GM12878 (cell line): Measurements from ENCODE around the gene NPL.

Experiments used
- CTCF ChIP-seq, 3 experiments: IDR thresholded peaks in 2 of 3; conservative IDR thresholded peaks in 1 of 3; 2 replicates each; pipeline ENCODE4 v1.5.1; 2011; ENCODE audit warnings: low read depth in 3 of 3, low read length in 3 of 3, mild to moderate bottlenecking in 3 of 3, control low read depth in 2 of 3, moderate library complexity in 2 of 3, inconsistent platforms in 1 of 3, mixed read lengths in 1 of 3; ENCODE audit not compliant: control insufficient read depth in 2 of 3, insufficient read depth in 1 of 3; ENCODE audit errors: extremely low read depth in 1 of 3
- EGR1 ChIP-seq, 2 experiments: IDR thresholded peaks; 1 replicate in 1 of 2; 2 replicates in 1 of 2; pipeline ENCODE4 v1.6.1; 2011 to 2012; ENCODE audit warnings: low read depth in 2 of 2, low read length in 2 of 2, borderline replicate concordance in 1 of 2, mild to moderate bottlenecking in 1 of 2, moderate library complexity in 1 of 2
- JUND ChIP-seq: IDR thresholded peaks from 2 replicates; pipeline ENCODE4 v1.6.1; 2012; ENCODE audit warnings: low read depth, mild to moderate bottlenecking, low read length, improper control_type of control experiment, moderate library complexity
- MAX ChIP-seq: IDR thresholded peaks from 2 replicates; pipeline ENCODE4 v1.6.1; 2012; ENCODE audit warnings: low read depth, low read length, improper control_type of control experiment
- POLR2A ChIP-seq: IDR thresholded peaks from 2 replicates; pipeline ENCODE4 v1.6.1; 2011; ENCODE audit warnings: low read depth, mild to moderate bottlenecking, low read length
- RELA ChIP-seq: fragments of 450-650 bp; IDR thresholded peaks from 2 replicates; pipeline ENCODE4 v1.8.0; 2014; ENCODE audit warnings: borderline replicate concordance; ENCODE audit not compliant: partially characterized antibody
- SIX5 ChIP-seq: IDR thresholded peaks from 2 replicates; pipeline ENCODE4 v1.6.1; 2011; ENCODE audit warnings: mild to moderate bottlenecking, low read depth, low read length, moderate library complexity; ENCODE audit not compliant: severe bottlenecking

GRCh38 chr1:182795563-182796228 is 6.1 kb downstream of the NPL start:
- TF ChIP-seq CTCF (IDR thresholded peaks at IDR 0.05 in 2 of 3, conservative IDR thresholded peaks at IDR 0.05 in 1 of 3; ENCODE audit: control insufficient read depth in 2 of 3, extremely low read depth in 1 of 3, insufficient read depth in 1 of 3, low read depth in 3 of 3, low read length in 3 of 3) (no peak), RELA (no peak), JUND (no peak), POLR2A (no peak), SIX5 (no peak), EGR1 (IDR thresholded peaks at IDR 0.05; ENCODE audit: borderline replicate concordance in 1 of 2, low read depth in 2 of 2, low read length in 2 of 2) (no peak), MAX (no peak)
